Breast epithelium (tissue), 3 donors: ENCODE measurements around the gene FARP2.

Experiments
- POLR2A ChIP-seq: fragments of 450-650 bp; IDR thresholded peaks from one replicate; pipeline ENCODE4 v1.6.1; 2016; ENCODE audit warnings: antibody characterized with exemption, mild to moderate bottlenecking, moderate library complexity
- POLR2AphosphoS5 ChIP-seq, 3 donors: sonication (generic); formaldehyde crosslinking; IDR thresholded peaks; one replicate each; pipeline ENCODE4 v1.6.1; 2017; ENCODE audit warnings: antibody characterized with exemption in 3 of 3

- TF ChIP-seq POLR2AphosphoS5 (IDR thresholded peaks at IDR 0.05), result no peak
- no peak for TF ChIP-seq POLR2A
These were observed 36.0 kb downstream of the FARP2 start for GRCh38 chr2:241391892-241392665.
